ENCODE results near the gene HOXA1.

Gene HOXA1

DNA sequence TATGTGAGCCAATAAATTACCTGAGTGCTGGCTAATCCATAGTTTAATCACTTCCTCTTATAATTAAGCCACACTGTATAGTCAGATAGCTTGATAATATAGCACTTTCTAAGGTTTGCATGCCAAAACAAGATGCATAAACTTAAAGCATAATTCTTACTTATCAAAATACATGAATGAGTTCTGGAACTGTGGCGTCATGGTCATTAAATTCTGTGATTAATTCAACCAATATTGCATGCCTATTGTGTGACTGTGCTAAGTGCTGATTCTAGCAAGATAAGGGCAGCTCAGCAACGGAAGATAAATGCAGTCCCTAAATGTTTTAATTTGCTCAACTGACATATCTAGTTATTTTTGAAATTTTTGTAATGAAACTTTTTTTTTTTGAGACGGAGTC lies 29.7 kb downstream of the HOXA1 start:
- Histone ChIP-seq H3K79me2 (ENCODE audit: control insufficient read depth, insufficient read depth, low read length) (no peaks in the 10 kb centered on the region), H3K9ac (ENCODE audit: low read length) (no peak overlapping the region), H3K27me3 (ENCODE audit: insufficient read depth, low read length, poor library complexity) (no peaks in the 10 kb centered on the region), H3K18ac (ENCODE audit: low read length) (no peak overlapping the region), H3K4ac (ENCODE audit: low read depth, low read length) (no peak overlapping the region), H3K4me3 (ENCODE audit: low read length) (no peak overlapping the region), H2BK5ac (ENCODE audit: low read length) (no peak overlapping the region), H3K56ac (ENCODE audit: low read length) (no peak overlapping the region), H2BK120ac (ENCODE audit: low read depth, low read length) (no peak overlapping the region), H3K4me2 (ENCODE audit: low read length) (no peak overlapping the region), H3K4me1 (ENCODE audit: control insufficient read depth, low read depth, low read length) (no peaks in the 10 kb centered on the region), H3K79me1 (ENCODE audit: low read length) (no peaks in the 10 kb centered on the region), H3K27ac (ENCODE audit: low read depth, low read length) (no peak overlapping the region), H4K5ac (ENCODE audit: low read length) (no peak overlapping the region), H3K23ac (ENCODE audit: low read length) (no peak overlapping the region), H4K8ac (ENCODE audit: low read depth, low read length) (no peak overlapping the region), H2AK5ac (ENCODE audit: low read length) (no peak overlapping the region), H2BK15ac (replicated peaks; ENCODE audit: low read depth) (no peak overlapping the region), H3K36me3 (ENCODE audit: control insufficient read depth, insufficient read depth, low read length) (no peaks in the 10 kb centered on the region)
- WGBS (ENCODE audit: extremely low coverage, insufficient coverage, low lambda C conversion rate): no CpG with 5 or more reads among the region's 3 CpGs
- DNase-seq: no peak

DNA sequence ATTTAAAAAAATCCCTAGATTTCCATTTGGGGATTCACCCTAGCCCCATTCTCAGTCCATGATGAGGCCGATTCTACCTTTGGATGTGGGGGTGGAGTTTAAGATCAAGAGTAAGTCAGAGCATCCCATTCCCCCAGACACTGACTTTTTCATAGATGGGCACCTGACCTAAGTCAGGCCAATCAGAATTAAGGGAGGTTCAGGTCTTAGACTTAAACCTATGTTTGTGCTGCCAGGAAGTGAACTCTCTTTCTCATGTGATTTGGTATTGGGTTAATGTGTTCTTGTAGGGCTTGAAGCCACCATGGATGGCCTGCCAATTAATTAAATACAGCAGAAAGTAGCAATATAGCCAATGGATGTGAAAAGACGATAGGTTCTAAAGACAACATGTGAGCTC lies 30.1 kb downstream of the HOXA1 start:
- Histone ChIP-seq H3K4me3 (ENCODE audit: low read length) (no peak overlapping the region), H3K4me1 (ENCODE audit: control insufficient read depth, low read depth, low read length) (no peaks in the 10 kb centered on the region), H3K18ac (ENCODE audit: low read length) (no peak overlapping the region), H3K9ac (ENCODE audit: low read length) (no peak overlapping the region), H3K23ac (ENCODE audit: low read length) (no peak overlapping the region), H3K79me2 (ENCODE audit: control insufficient read depth, insufficient read depth, low read length) (no peaks in the 10 kb centered on the region), H3K79me1 (ENCODE audit: low read length) (no peaks in the 10 kb centered on the region), H3K27ac (ENCODE audit: low read depth, low read length) (no peak overlapping the region), H3K4ac (ENCODE audit: low read depth, low read length) (no peak overlapping the region), H3K4me2 (ENCODE audit: low read length) (no peak overlapping the region), H3K27me3 (ENCODE audit: insufficient read depth, low read length, poor library complexity) (no peaks in the 10 kb centered on the region), H3K36me3 (ENCODE audit: control insufficient read depth, insufficient read depth, low read length) (no peaks in the 10 kb centered on the region), H3K56ac (ENCODE audit: low read length) (no peak overlapping the region), H2BK5ac (ENCODE audit: low read length) (no peak overlapping the region), H2BK120ac (ENCODE audit: low read depth, low read length) (no peak overlapping the region), H4K5ac (ENCODE audit: low read length) (no peak overlapping the region), H2BK15ac (replicated peaks; ENCODE audit: low read depth) (no peak overlapping the region), H2AK5ac (ENCODE audit: low read length) (no peak overlapping the region), H4K8ac (ENCODE audit: low read depth, low read length) (no peak overlapping the region)
- DNase-seq: no peak
- WGBS (ENCODE audit: extremely low coverage, insufficient coverage, low lambda C conversion rate): no CpG with 5 or more reads among the region's 2 CpGs

DNA sequence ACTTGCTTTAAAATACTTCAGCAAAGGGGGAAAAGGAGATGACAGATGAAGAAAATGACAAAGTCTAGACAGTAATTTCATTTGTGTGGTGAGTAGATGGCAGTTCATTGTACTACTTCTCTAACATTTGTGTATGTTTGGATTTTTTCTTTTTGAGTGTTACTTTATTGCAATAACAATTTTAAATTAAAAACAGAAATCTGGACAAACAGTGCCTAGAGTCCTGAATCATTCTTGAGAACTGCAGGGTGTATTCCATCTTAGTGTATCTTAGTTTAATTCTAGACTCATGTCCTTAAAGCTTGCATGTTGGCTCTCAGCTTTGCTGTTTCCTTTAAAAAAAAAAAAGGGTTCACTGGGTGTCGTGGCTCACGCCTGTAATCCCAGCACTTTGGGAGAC lies 31.1 kb downstream of the HOXA1 start:
- H4K5ac ChIP-seq (ENCODE audit: low read length): no peak overlapping the region
- no peak overlapping the region for H3K23ac ChIP-seq (ENCODE audit: low read length)
- no peak overlapping the region for H3K56ac ChIP-seq (ENCODE audit: low read length)
- no CpG with 5 or more reads among the region's 2 CpGs for WGBS (ENCODE audit: extremely low coverage, insufficient coverage, low lambda C conversion rate)
- no peak overlapping the region for H2BK5ac ChIP-seq (ENCODE audit: low read length)
- no peak overlapping the region for H2AK5ac ChIP-seq (ENCODE audit: low read length)
- H3K36me3 ChIP-seq (ENCODE audit: control insufficient read depth, insufficient read depth, low read length): no peaks in the 10 kb centered on the region
- no peaks in the 10 kb centered on the region for H3K27me3 ChIP-seq (ENCODE audit: insufficient read depth, low read length, poor library complexity)
- no peak overlapping the region for H3K27ac ChIP-seq (ENCODE audit: low read depth, low read length)
- no peak overlapping the region for H3K18ac ChIP-seq (ENCODE audit: low read length)
- no peak overlapping the region for H2BK15ac ChIP-seq (replicated peaks; ENCODE audit: low read depth)
- H3K79me1 ChIP-seq (ENCODE audit: low read length): no peaks in the 10 kb centered on the region
- no peak overlapping the region for H3K4me2 ChIP-seq (ENCODE audit: low read length)
- no peaks in the 10 kb centered on the region for H3K4me1 ChIP-seq (ENCODE audit: control insufficient read depth, low read depth, low read length)
- no peak for DNase-seq
- H3K9ac ChIP-seq (ENCODE audit: low read length): no peak overlapping the region
- no peak overlapping the region for H4K8ac ChIP-seq (ENCODE audit: low read depth, low read length)
- no peak overlapping the region for H3K4me3 ChIP-seq (ENCODE audit: low read length)
- H3K79me2 ChIP-seq (ENCODE audit: control insufficient read depth, insufficient read depth, low read length): no peaks in the 10 kb centered on the region
- H2BK120ac ChIP-seq (ENCODE audit: low read depth, low read length): no peak overlapping the region
- no peak overlapping the region for H3K4ac ChIP-seq (ENCODE audit: low read depth, low read length)

GRCh38 chr7:27064159-27064558 lies 31.6 kb downstream of the HOXA1 start:
- H3K4me3 ChIP-seq (ENCODE audit: low read length): no peak overlapping the region
- no peak overlapping the region for H3K4me2 ChIP-seq (ENCODE audit: low read length)
- H4K8ac ChIP-seq (ENCODE audit: low read depth, low read length): no peak overlapping the region
- H3K36me3 ChIP-seq (ENCODE audit: control insufficient read depth, insufficient read depth, low read length): no peaks in the 10 kb centered on the region
- no peaks in the 10 kb centered on the region for H3K79me1 ChIP-seq (ENCODE audit: low read length)
- no peak overlapping the region for H2BK5ac ChIP-seq (ENCODE audit: low read length)
- H3K27me3 ChIP-seq (ENCODE audit: insufficient read depth, low read length, poor library complexity): no peaks in the 10 kb centered on the region
- no peak for DNase-seq
- WGBS (ENCODE audit: extremely low coverage, insufficient coverage, low lambda C conversion rate): no CpG with 5 or more reads among the region's 2 CpGs
- no peak overlapping the region for H4K5ac ChIP-seq (ENCODE audit: low read length)
- no peak overlapping the region for H3K9ac ChIP-seq (ENCODE audit: low read length)
- no peak overlapping the region for H3K56ac ChIP-seq (ENCODE audit: low read length)
- no peak overlapping the region for H3K4ac ChIP-seq (ENCODE audit: low read depth, low read length)
- no peak overlapping the region for H3K23ac ChIP-seq (ENCODE audit: low read length)
- no peak overlapping the region for H2BK120ac ChIP-seq (ENCODE audit: low read depth, low read length)
- H3K4me1 ChIP-seq (ENCODE audit: control insufficient read depth, low read depth, low read length): no peaks in the 10 kb centered on the region
- no peak overlapping the region for H3K18ac ChIP-seq (ENCODE audit: low read length)
- no peaks in the 10 kb centered on the region for H3K79me2 ChIP-seq (ENCODE audit: control insufficient read depth, insufficient read depth, low read length)
- H3K27ac ChIP-seq (ENCODE audit: low read depth, low read length): no peak overlapping the region
- H2BK15ac ChIP-seq (replicated peaks; ENCODE audit: low read depth): no peak overlapping the region
- no peak overlapping the region for H2AK5ac ChIP-seq (ENCODE audit: low read length)

GRCh38 chr7:27062946-27063345 lies 32.9 kb downstream of the HOXA1 start:
- Histone ChIP-seq H3K18ac (ENCODE audit: low read length) (no peak overlapping the region), H3K27ac (ENCODE audit: low read depth, low read length) (no peak overlapping the region), H3K79me2 (ENCODE audit: control insufficient read depth, insufficient read depth, low read length) (no peaks in the 10 kb centered on the region), H3K36me3 (ENCODE audit: control insufficient read depth, insufficient read depth, low read length) (no peaks in the 10 kb centered on the region), H3K9ac (ENCODE audit: low read length) (no peak overlapping the region), H3K4me1 (ENCODE audit: control insufficient read depth, low read depth, low read length) (no peaks in the 10 kb centered on the region), H3K27me3 (ENCODE audit: insufficient read depth, low read length, poor library complexity) (no peaks in the 10 kb centered on the region), H2BK15ac (replicated peaks; ENCODE audit: low read depth) (no peak overlapping the region), H2BK120ac (ENCODE audit: low read depth, low read length) (no peak overlapping the region), H2BK5ac (ENCODE audit: low read length) (no peak overlapping the region), H4K8ac (ENCODE audit: low read depth, low read length) (no peak overlapping the region), H3K79me1 (ENCODE audit: low read length) (no peaks in the 10 kb centered on the region), H3K56ac (ENCODE audit: low read length) (no peak overlapping the region), H3K4me3 (ENCODE audit: low read length) (no peak overlapping the region), H4K5ac (ENCODE audit: low read length) (no peak overlapping the region), H3K4me2 (ENCODE audit: low read length) (no peak overlapping the region), H3K23ac (ENCODE audit: low read length) (no peak overlapping the region), H3K4ac (ENCODE audit: low read depth, low read length) (no peak overlapping the region), H2AK5ac (ENCODE audit: low read length) (no peak overlapping the region)
- DNase-seq: no peak
- WGBS (ENCODE audit: extremely low coverage, insufficient coverage, low lambda C conversion rate): no CpG with 5 or more reads among the region's 4 CpGs

DNA sequence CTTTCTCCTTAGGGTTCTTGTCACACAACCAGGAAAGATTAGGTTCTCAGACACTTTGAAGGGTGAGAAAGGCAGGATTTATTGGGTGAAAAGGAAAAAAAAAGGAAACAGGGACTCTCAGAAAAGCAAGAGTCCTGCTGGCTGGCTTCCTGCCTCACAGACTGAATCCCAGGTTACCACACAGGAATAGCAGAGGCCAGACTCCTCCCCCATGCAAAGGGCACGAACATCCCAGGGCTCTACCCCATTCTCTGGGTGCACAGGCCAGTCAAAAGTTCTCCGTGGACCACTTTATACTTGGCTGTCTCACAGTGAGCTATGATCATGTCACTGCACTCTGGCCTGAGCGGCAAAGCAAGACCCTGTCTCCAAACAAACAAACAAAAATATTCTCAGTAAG lies 42.6 kb downstream of the HOXA1 start:
- no peak overlapping the region for H4K8ac ChIP-seq (ENCODE audit: low read depth, low read length)
- DNase-seq: peak; percentile 16
- no CpG with 5 or more reads among the region's 3 CpGs for WGBS (ENCODE audit: extremely low coverage, insufficient coverage, low lambda C conversion rate)
- H2BK5ac ChIP-seq (ENCODE audit: low read length): no peak overlapping the region
- no peak overlapping the region for H2BK15ac ChIP-seq (replicated peaks; ENCODE audit: low read depth)
- H3K27me3 ChIP-seq (ENCODE audit: insufficient read depth, low read length, poor library complexity): no peaks in the 10 kb centered on the region
- H3K4me1 ChIP-seq (ENCODE audit: control insufficient read depth, low read depth, low read length): no peaks in the 10 kb centered on the region
- H3K79me2 ChIP-seq (ENCODE audit: control insufficient read depth, insufficient read depth, low read length): no peaks in the 10 kb centered on the region
- H4K5ac ChIP-seq (ENCODE audit: low read length): no peak overlapping the region
- no peaks in the 10 kb centered on the region for H3K36me3 ChIP-seq (ENCODE audit: control insufficient read depth, insufficient read depth, low read length)
- H2AK5ac ChIP-seq (ENCODE audit: low read length): no peak overlapping the region
- H2BK120ac ChIP-seq (ENCODE audit: low read depth, low read length): no peak overlapping the region
- no peak overlapping the region for H3K27ac ChIP-seq (ENCODE audit: low read depth, low read length)
- H3K18ac ChIP-seq (ENCODE audit: low read length): no peak overlapping the region
- no peak overlapping the region for H3K23ac ChIP-seq (ENCODE audit: low read length)
- H3K9ac ChIP-seq (ENCODE audit: low read length): no peak overlapping the region
- no peak overlapping the region for H3K4ac ChIP-seq (ENCODE audit: low read depth, low read length)
- H3K4me3 ChIP-seq (ENCODE audit: low read length): no peak overlapping the region
- H3K79me1 ChIP-seq (ENCODE audit: low read length): no peaks in the 10 kb centered on the region
- no peak overlapping the region for H3K56ac ChIP-seq (ENCODE audit: low read length)
- no peak overlapping the region for H3K4me2 ChIP-seq (ENCODE audit: low read length)

Data from mesendoderm (in vitro differentiated cells).